ENCODE measurements around the gene SAMD4A. TPM values are rescaled to one million over a fixed set of nuclear protein-coding genes. Genes with fewer than 3 reads are reported as not detected.

The SAMD4A gene
- total and polyA plus RNA-seq, 2 of the 4 experiments (the other 2 are of a cell fraction) = 22.9 to 38.2 TPM

GRCh38 chr14:54754623-54755386, 187.9 kb downstream of the SAMD4A start:
- Histone ChIP-seq H3K79me1 (ENCODE audit: low read depth in 1 of 2, low read length in 2 of 2) (peaks cover 46 to 64% of the 10 kb centered on the region in 2 experiments), H4K8ac (ENCODE audit: low read depth in 2 of 2, low read length in 2 of 2) (no peak overlapping the region), H3K56ac (ENCODE audit: extremely low read depth, insufficient read depth, low read length) (no peak overlapping the region), H2BK5ac (ENCODE audit: low read depth, low read length, poor library complexity, severe bottlenecking) (no peak overlapping the region), H3K9me1 (ENCODE audit: insufficient read depth, low read length) (peaks cover 26% of the 10 kb centered on the region), H4K5ac (ENCODE audit: low read depth, low read length) (no peak overlapping the region), H3K18ac (ENCODE audit: low read depth, low read length) (no peak overlapping the region), H3K4me1 (ENCODE audit: control insufficient read depth, insufficient read depth, low read length) (no peaks in the 10 kb centered on the region), H2AFZ (replicated peaks; ENCODE audit: low read length, poor library complexity) (no peak overlapping the region), H3K36me3 (ENCODE audit: control insufficient read depth, insufficient read depth, low read length) (peaks cover 44% of the 10 kb centered on the region), H2AK5ac (ENCODE audit: low read depth, low read length) (no peak overlapping the region), H3K4ac (ENCODE audit: low read depth, low read length) (no peak overlapping the region), H2BK15ac (ENCODE audit: low read depth, low read length) (no peak overlapping the region), H3K9me3 (ENCODE audit: control insufficient read depth, insufficient read depth, low read length) (no peaks in the 10 kb centered on the region), H2BK20ac (ENCODE audit: low read depth, low read length) (no peak overlapping the region), H3K27me3 (ENCODE audit: control insufficient read depth, insufficient read depth, low read length) (no peaks in the 10 kb centered on the region), H3K9ac (ENCODE audit: low read depth, low read length) (no peak overlapping the region), H3K4me3 (ENCODE audit: insufficient read depth, low read depth, low read length) (no peak overlapping the region), H3K4me2 (ENCODE audit: low read depth, low read length) (no peak overlapping the region), H3K14ac (replicated peaks; ENCODE audit: low read depth, low read length) (no peak overlapping the region), H4K91ac (ENCODE audit: insufficient read depth, low read depth, low read length) (no peak overlapping the region), H3K23ac (ENCODE audit: low read depth, low read length) (no peak overlapping the region), H4K20me1 (ENCODE audit: insufficient read depth, low read length) (no peaks in the 10 kb centered on the region), H3K27ac (ENCODE audit: insufficient read depth, low read length) (no peak overlapping the region), H2AK9ac (replicated peaks; ENCODE audit: low read depth, low read length, poor library complexity) (no peak overlapping the region), H2BK120ac (ENCODE audit: low read depth, low read length) (no peak overlapping the region)
- ChIA-PET CTCF (no interaction called here), POLR2A (ENCODE audit: unreplicated experiment) (no interaction called here)
- TF ChIP-seq CTCF (conservative IDR thresholded peaks at IDR 0.05; ENCODE audit: low read depth, low read length) (no peak), ELK1 (IDR thresholded peaks at IDR 0.05; ENCODE audit: borderline replicate concordance, low read depth, low read length) (no peak), POLR2A (IDR thresholded peaks at IDR 0.05; ENCODE audit: low read depth, low read length) (no peak), FOS (IDR thresholded peaks at IDR 0.05; ENCODE audit: low read depth, low read length) (no peak), NFE2L2 (IDR thresholded peaks at IDR 0.05; ENCODE audit: low read depth, low read length) (no peak), RCOR1 (IDR thresholded peaks at IDR 0.05; ENCODE audit: insufficient replicate concordance, low read length) (no peak), SMC3 (IDR thresholded peaks at IDR 0.05; ENCODE audit: low read depth, low read length) (no peak), RAD21 (IDR thresholded peaks at IDR 0.05; ENCODE audit: low read length) (no peak), BHLHE40 (IDR thresholded peaks at IDR 0.05; ENCODE audit: low read depth, low read length) (no peak), USF2 (IDR thresholded peaks at IDR 0.05; ENCODE audit: low read depth, low read length) (no peak), CEBPB (IDR thresholded peaks at IDR 0.05; ENCODE audit: low read depth, low read length) (no peak)
- in situ Hi-C loops (cut with MboI; ENCODE audit: low sequenced_read_pairs) (no loop called here), dilution Hi-C loops (cut with HindIII; ENCODE audit: low sequenced_read_pairs, unreplicated experiment) (no loop called here), intact Hi-C loops (cut with micrococcal nuclease) (no loop called here)
- BruUV-seq (replicated peaks) = no TSS peak
- DNase-seq (no peak), ATAC-seq (ENCODE audit: low read depth) (no peak)
- WGBS, 2 experiments (ENCODE audit: extremely low coverage in 2 of 2, insufficient read length in 1 of 2) = 93% methylated on average over 7 of the region's 11 CpGs; no CpG with 5 or more reads in 1 of the 2 experiments
